Adrenal gland (tissue), 12 donors: ENCODE measurements around the gene KRT80. TPM values are rescaled to one million over a fixed set of nuclear protein-coding genes. Genes with fewer than 3 reads are reported as not detected.

ENCODE experiments used
- DNase-seq, 7 donors: peaks; one replicate each; pipeline ENCODE4 v3.0.0-alpha.2; 2019 to 2020
- H3K27ac ChIP-seq, 5 donors: fragments of 200-600 bp; sonication (generic) in 4 of 5; 1 replicate in 3 of 5; 2 replicates in 2 of 5; pipeline versions ENCODE4 v1.5.1 to v1.8.0; 2016 to 2020; ENCODE audit warnings: mild to moderate bottlenecking in 1 of 5
- H3K27me3 ChIP-seq: fragments of 200-600 bp; 2 replicates; pipeline ENCODE4 v1.8.0; 2021
- H3K36me3 ChIP-seq, 2 donors: fragments of 200-600 bp; replicated peaks in 1 of 2; 1 replicate in 1 of 2; 2 replicates in 1 of 2; pipeline versions ENCODE4 v1.5.1 to v1.8.0; 2018 to 2022
- H3K4me1 ChIP-seq, 2 donors: fragments of 200-600 bp; replicated peaks in 1 of 2; 1 replicate in 1 of 2; 2 replicates in 1 of 2; pipeline versions ENCODE4 v1.5.1 to v1.8.0; 2018 to 2021
- H3K4me3 ChIP-seq, 4 donors: fragments of 200-600 bp; sonication (generic) in 3 of 4; one replicate each; pipeline ENCODE4 v1.5.1; 2016 to 2018
- H3K9me3 ChIP-seq, 3 donors: fragments of 200-600 bp; sonication (generic) in 1 of 3; replicated peaks in 1 of 3; 1 replicate in 2 of 3; 2 replicates in 1 of 3; pipeline versions ENCODE4 v1.5.1 to v1.8.0; 2016 to 2021
- POLR2A ChIP-seq, 2 donors: fragments of 450-650 bp; IDR thresholded peaks; one replicate each; pipeline ENCODE4 v1.6.1; 2017; ENCODE audit warnings: antibody characterized with exemption in 2 of 2, mild to moderate bottlenecking in 2 of 2, moderate library complexity in 1 of 2
- WGBS, 4 donors: extraction: QIAGEN DNeasy Blood & Tissue Kit in 2 of 4; methylation state at CpG; one replicate each; pipeline versions ENCODE4 v1.1.5 to v1.1.7; 2013 to 2017; 5-methylcytosine and 5-hydroxymethylcytosine counted together
- intact Hi-C, 2 donors: fragments of 100-400 bp; cut with DNase I; formaldehyde crosslinking; loops; one replicate each; pipeline versions ENCODE4 v1.14.1 to v1.15.0; 2022 to 2023
- polyA plus RNA-seq, 3 donors: library from polyadenylated mRNA; stranded (reverse); fragments of 200-250 nt in 2 of 3; fragments of 350-450 nt in 1 of 3; fragmentation: Illumina TruSeq in 1 of 3; extraction: RNeasy Lipid Tissue Mini Kit (QIAGEN cat#74804) in 1 of 3; gene quantifications; one replicate each; pipeline ENCODE4 v1.2.3, GENCODE V29; 2013 to 2014
- total RNA-seq, 9 donors: library from RNA; depleted of rRNA in 4 of 9; stranded (reverse); fragments of >200 nt in 4 of 9; fragments of 120-200 nt in 1 of 9; fragmentation: NEBNext Ultra II Directional in 1 of 9; extraction: Animal tissue kit (Norgen Biotek cat#: 25700) in 1 of 9; gene quantifications; one replicate each; pipeline versions ENCODE4 v1.1.0 to v1.2.4, GENCODE V29; 2013 to 2023
- TF ChIP-seq, protein P1 (sequence below), 6 experiments: fragments of 450-650 bp in 4 of 6; fragments of 200-600 bp in 2 of 6; sonication (generic) in 1 of 6; IDR thresholded peaks; 1 replicate in 5 of 6; 2 replicates in 1 of 6; pipeline versions ENCODE4 v1.5.1 to v1.8.0; 2016 to 2021; ENCODE audit warnings: antibody characterized with exemption in 6 of 6, mild to moderate bottlenecking in 2 of 6, moderate library complexity in 1 of 6
- donor health status: healthy with polysubstance abuse.
- donor health status: Bipolar disorder and iron deficiency.
- donor health status: DM: yes; HTN: yes; CAD: no.
- donor health status: DM: no; HTN: no; CAD: no.
- donor health status: DM: no; HTN: no; CAD: no.
- donor health status: DM: yes; HTN: yes; CAD: no.

Gene KRT80
- total and polyA plus RNA-seq, 12 donors, result 0.95 to 14.6 (median 3.8) TPM

DNA sequence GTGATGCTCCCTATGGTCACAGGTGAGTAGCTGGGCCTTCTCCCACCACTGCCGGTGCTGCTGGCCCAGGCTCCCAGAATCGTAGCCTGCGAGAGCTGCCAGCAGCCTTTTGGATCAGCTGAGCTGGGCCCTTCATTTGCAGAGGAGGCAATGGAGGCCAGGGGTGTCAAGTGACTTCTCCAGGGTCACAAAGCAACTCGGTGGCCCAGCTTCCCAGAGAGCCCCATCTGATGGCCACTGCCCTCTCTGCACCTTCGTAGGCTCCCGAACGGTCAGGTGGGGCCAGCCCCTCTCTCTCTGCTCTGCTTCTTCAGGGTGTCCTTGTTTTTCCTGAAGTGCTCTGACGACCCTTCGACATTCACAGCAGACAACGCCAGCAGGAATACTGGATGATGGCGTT, 4.6 kb downstream of the KRT80 start:
- Histone ChIP-seq H3K9me3 (no peaks in the 10 kb centered on the region), H3K27ac (peak overlapping the region in 2 of 5 donors; percentile 78 to 90), H3K4me1 (peaks cover 24 to 32% of the 10 kb centered on the region in 2 donors), H3K36me3 (no peaks in the 10 kb centered on the region), H3K27me3 (no peaks in the 10 kb centered on the region), H3K4me3 (no peak overlapping the region)
- intact Hi-C loops, result no loop called here
- WGBS, 4 donors, result 83 to 97% (median 92%) methylated on average over 10 to 11 of the region's 11 CpGs
- DNase-seq, result no peak
- TF ChIP-seq, protein P1, sequence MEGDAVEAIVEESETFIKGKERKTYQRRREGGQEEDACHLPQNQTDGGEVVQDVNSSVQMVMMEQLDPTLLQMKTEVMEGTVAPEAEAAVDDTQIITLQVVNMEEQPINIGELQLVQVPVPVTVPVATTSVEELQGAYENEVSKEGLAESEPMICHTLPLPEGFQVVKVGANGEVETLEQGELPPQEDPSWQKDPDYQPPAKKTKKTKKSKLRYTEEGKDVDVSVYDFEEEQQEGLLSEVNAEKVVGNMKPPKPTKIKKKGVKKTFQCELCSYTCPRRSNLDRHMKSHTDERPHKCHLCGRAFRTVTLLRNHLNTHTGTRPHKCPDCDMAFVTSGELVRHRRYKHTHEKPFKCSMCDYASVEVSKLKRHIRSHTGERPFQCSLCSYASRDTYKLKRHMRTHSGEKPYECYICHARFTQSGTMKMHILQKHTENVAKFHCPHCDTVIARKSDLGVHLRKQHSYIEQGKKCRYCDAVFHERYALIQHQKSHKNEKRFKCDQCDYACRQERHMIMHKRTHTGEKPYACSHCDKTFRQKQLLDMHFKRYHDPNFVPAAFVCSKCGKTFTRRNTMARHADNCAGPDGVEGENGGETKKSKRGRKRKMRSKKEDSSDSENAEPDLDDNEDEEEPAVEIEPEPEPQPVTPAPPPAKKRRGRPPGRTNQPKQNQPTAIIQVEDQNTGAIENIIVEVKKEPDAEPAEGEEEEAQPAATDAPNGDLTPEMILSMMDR (IDR thresholded peaks at IDR 0.05), result no peak
- TF ChIP-seq POLR2A (IDR thresholded peaks at IDR 0.05), result no peak

DNA sequence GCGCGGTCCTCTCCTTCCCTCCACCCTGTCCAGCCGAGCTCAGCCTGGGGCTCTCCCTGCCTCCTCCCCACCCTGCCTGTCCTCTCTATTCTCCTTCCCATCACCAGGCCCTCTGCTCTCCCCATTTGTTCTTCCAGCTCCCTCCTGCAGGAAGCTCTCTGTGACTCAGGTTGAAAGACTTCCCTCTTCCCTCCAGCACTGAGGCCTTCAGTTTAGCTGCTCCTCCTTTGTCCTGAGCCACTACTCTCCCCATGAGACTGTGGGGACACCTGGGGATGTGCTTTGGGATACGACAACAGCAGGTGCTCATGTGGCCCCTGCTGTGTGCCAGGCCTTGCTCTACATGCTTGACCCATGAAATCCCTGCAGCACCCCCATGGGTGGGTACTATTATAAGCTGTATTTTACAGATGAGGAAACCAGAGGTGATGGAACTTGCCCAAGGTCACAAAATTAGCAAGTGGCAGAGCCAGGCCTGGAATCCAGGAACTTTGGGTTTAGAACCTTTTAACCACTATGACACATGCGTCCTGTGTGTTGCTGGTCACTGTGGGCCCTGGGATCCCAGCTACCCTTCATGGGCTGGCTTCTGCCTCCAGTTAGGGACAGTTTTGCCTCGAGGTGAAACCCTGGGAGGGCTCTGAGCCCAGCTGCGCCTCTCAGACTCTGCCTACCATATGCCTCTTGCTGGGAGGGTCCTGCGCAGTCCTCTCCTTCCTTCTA, 5.5 kb downstream of the KRT80 start:
- DNase-seq, result peak in 2 of 7 donors; percentile 59 to 61

DNA sequence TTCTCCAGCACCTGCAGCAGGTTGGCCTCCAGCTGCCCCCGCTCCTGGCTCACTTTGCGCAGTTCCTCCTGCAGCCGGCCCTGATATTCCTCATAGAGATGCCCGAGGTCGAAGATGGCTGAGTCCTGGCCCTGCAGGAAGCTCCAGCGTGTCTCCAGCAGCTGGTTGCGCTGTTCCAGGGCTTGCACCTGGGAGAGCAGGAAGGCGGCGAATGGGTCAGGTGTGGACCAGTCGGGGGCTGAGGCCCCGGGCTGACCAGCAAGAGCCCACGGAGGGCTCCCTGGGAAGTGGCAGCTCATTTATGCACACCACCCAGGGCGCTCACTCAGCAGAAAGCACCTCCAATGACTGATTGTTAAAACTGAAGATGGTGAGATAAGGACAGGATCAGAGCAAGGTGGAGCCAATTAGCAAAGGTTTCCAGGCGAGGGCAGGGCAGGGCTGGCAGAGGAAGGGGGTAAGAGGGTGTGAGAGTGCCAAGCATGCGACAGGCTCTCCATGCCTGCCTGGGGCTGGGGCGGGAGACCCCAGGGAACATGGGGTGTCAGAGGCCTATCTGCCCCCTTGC, 6.3 kb downstream of the KRT80 start:
- TF ChIP-seq POLR2A (IDR thresholded peaks at IDR 0.05), result no peak
- TF ChIP-seq, protein P1 (IDR thresholded peaks at IDR 0.05), result no peak
- 93 to 96% (median 94%) methylated on average over 15 to 16 of the region's 16 CpGs for WGBS, 4 donors
- Histone ChIP-seq H3K4me3 (no peak overlapping the region), H3K27me3 (no peaks in the 10 kb centered on the region), H3K27ac (peak overlapping the region in 1 of 5 donors; percentile 90), H3K4me1 (peaks cover 16 to 17% of the 10 kb centered on the region in 2 donors), H3K36me3 (no peaks in the 10 kb centered on the region), H3K9me3 (no peaks in the 10 kb centered on the region)
- intact Hi-C loops, result no loop called here
- DNase-seq, result no peak

More for the DNA sequence above, 5.5 kb downstream of the KRT80 start:
- intact Hi-C loops, result no loop called here
- no peaks in the 10 kb centered on the region for H3K9me3 ChIP-seq
- TF ChIP-seq POLR2A (IDR thresholded peaks at IDR 0.05), result no peak
- TF ChIP-seq, protein P1 (IDR thresholded peaks at IDR 0.05), result no peak
- H3K4me3 ChIP-seq, result no peak overlapping the region
- H3K27me3 ChIP-seq, result no peaks in the 10 kb centered on the region
- peak overlapping the region in 4 of 5 donors; percentile 24 to 90 (median 57) for H3K27ac ChIP-seq
- WGBS, 4 donors, result 79 to 89% (median 87%) methylated on average over 7 to 8 of the region's 8 CpGs
- H3K36me3 ChIP-seq, result no peaks in the 10 kb centered on the region
- H3K4me1 ChIP-seq, result peaks cover 16 to 23% of the 10 kb centered on the region in 2 donors

DNA sequence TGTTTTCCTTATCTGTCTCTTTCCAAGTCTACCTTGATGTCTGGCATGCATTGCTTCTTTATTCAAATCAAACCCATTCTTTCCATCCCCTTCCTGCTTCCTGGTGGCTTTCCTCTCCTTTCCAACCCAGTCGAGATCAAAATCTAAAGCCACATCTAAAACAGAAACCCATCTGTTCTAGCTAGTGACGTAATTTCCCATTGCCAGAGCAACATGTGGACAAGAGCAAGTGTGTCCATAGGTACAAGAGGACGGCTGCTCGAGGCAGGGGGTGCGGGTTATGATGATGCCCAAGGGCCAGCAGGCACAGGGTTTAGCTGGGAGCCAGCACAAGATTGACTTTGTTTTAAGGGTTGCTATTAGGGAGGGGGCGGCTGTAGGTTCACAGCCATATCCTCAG, 7.0 kb downstream of the KRT80 start:
- H3K27ac ChIP-seq, result no peak overlapping the region
- peak in 1 of 7 donors; percentile 71 for DNase-seq
- H3K9me3 ChIP-seq, result no peaks in the 10 kb centered on the region
- no peak overlapping the region for H3K4me3 ChIP-seq
- WGBS, 4 donors, result 75 to 86% (median 82%) methylated on average over 6 of the region's 6 CpGs
- TF ChIP-seq POLR2A (IDR thresholded peaks at IDR 0.05), result no peak
- TF ChIP-seq, protein P1 (IDR thresholded peaks at IDR 0.05), result no peak
- no peaks in the 10 kb centered on the region for H3K27me3 ChIP-seq
- H3K36me3 ChIP-seq, result no peaks in the 10 kb centered on the region
- intact Hi-C loops, result no loop called here
- H3K4me1 ChIP-seq, result peaks cover 16 to 19% of the 10 kb centered on the region in 2 donors
